ENCODE measurements around the gene LRBA. TPM values are rescaled to one million over a fixed set of nuclear protein-coding genes. Genes with fewer than 3 reads are reported as not detected.

Gene LRBA
- total RNA-seq, 1 donor from 2014 or later, result 103 TPM

DNA sequence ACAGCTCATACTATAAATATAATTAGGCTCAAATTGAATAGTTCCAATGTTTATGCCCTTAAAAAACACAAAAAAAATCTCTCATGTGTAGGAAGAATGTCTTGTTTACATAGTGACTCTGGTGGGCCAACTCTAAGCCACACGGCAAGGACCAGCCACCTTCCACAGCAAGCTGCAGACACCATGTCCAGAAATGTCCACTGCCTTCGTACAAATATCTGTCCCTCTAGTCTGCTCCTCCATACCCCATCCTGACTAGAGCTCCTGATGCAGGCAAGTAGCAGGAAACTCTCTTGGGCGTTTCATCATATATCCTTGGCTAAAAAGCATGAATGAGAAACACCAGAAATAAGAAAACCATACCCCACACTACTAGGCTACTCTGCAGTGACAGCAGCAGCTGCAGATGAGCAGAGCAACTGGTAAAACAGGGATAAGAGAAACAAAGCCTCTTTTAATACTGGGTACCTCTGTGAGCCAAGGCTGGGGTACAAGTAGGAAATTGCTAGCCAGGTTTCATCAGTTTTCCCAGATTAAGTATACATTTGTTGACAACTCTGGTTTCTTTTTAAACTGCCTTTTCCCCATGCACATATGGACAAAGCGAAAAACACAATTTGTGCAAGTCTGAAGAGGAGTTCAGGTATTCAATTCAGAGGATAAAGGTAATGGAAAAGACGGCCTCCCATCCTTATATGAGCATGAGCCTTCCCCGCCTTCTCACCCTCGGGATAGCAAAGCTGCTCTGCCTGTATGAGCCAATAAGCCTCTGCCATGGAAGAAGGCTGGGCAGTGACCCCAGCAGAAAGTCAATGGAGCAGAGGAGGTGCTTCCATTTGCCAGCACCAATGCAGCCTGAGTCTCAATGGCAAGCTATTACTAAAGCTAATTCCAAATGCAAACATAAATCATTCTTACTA lies 691.4 kb downstream of the LRBA start:
- FAIRE-seq (no peak), DNase-seq (ENCODE audit: low read depth) (no peak)
- Histone ChIP-seq H3K36me3 (ENCODE audit: control insufficient read depth, insufficient read depth, low read length) (peaks cover 3% of the 10 kb centered on the region), H3K27me3 (ENCODE audit: control insufficient read depth, insufficient read depth, low read length) (no peaks in the 10 kb centered on the region), H3K4me3 (ENCODE audit: low read depth, low read length) (no peak overlapping the region)
- TF ChIP-seq, protein P1, sequence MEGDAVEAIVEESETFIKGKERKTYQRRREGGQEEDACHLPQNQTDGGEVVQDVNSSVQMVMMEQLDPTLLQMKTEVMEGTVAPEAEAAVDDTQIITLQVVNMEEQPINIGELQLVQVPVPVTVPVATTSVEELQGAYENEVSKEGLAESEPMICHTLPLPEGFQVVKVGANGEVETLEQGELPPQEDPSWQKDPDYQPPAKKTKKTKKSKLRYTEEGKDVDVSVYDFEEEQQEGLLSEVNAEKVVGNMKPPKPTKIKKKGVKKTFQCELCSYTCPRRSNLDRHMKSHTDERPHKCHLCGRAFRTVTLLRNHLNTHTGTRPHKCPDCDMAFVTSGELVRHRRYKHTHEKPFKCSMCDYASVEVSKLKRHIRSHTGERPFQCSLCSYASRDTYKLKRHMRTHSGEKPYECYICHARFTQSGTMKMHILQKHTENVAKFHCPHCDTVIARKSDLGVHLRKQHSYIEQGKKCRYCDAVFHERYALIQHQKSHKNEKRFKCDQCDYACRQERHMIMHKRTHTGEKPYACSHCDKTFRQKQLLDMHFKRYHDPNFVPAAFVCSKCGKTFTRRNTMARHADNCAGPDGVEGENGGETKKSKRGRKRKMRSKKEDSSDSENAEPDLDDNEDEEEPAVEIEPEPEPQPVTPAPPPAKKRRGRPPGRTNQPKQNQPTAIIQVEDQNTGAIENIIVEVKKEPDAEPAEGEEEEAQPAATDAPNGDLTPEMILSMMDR (IDR thresholded peaks at IDR 0.05; ENCODE audit: insufficient read depth, low read length, severe bottlenecking), result no peak

DNA sequence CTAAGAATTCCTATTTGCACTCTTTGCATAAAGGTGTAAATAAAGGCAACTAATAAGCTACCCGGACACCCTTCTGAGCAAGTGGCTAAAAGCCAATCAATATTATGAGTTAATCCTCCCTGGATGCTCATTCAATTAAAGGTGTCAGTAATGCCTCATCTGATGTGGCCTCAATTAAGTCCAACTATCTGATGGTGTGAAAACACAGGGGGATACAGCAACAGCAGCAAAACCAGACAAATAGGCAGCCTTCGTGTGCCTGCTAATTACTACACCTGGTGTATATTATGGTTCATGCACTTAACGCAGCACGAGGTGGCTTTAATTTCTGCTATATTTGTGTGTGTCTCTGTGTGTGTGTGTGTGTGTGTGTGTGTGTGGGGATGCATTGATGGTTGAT lies 692.4 kb downstream of the LRBA start:
- peaks cover 3% of the 10 kb centered on the region for H3K36me3 ChIP-seq (ENCODE audit: control insufficient read depth, insufficient read depth, low read length)
- DNase-seq (ENCODE audit: low read depth) (no peak), FAIRE-seq (no peak)
- no peak overlapping the region for H3K4me3 ChIP-seq (ENCODE audit: low read depth, low read length)
- TF ChIP-seq, protein P1 (IDR thresholded peaks at IDR 0.05; ENCODE audit: insufficient read depth, low read length, severe bottlenecking), result no peak
- H3K27me3 ChIP-seq (ENCODE audit: control insufficient read depth, insufficient read depth, low read length), result no peaks in the 10 kb centered on the region

DNA sequence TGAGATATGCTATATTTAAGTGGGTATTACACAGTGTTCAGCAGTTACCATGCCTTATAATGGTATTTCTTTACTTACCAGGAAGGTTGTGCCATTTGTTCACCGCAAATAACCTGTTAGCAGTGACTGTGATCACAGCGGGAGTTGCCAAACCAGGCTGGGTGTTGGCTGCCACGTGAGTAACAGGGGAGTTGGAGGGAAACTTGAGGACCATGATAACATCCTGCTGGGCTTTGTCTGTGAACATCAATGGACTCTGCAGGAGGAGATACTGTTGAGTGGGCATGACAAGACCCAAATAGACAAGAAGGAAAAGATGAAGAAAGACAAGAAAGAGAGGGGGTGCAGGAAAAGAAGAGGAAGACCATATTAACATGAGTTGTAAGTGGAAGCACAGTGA lies 694.0 kb downstream of the LRBA start:
- FAIRE-seq (no peak), DNase-seq (ENCODE audit: low read depth) (no peak)
- TF ChIP-seq, protein P1 (IDR thresholded peaks at IDR 0.05; ENCODE audit: insufficient read depth, low read length, severe bottlenecking), result no peak
- Histone ChIP-seq H3K36me3 (ENCODE audit: control insufficient read depth, insufficient read depth, low read length) (peaks cover 3% of the 10 kb centered on the region), H3K27me3 (ENCODE audit: control insufficient read depth, insufficient read depth, low read length) (no peaks in the 10 kb centered on the region), H3K4me3 (ENCODE audit: low read depth, low read length) (no peak overlapping the region)

DNA sequence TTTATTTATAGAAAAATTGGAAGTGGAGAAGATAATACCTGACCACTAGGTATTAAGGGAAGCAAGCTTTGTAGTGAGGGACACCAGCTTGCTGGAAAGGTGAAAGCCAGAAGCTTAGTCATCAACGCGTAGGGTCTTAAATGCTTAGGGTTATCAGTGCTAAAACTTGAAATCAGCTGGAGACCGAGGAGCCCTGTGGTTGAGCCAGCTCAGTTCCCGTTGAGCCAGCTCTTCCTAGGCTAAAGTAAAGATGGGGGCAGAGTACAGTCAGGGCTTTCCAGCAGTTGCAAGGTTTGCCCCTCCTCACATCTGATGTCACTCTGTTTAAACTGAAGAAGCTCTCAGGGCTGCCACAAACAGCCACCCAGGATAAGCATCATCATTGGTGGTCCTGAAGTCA lies 696.1 kb downstream of the LRBA start:
- H3K4me3 ChIP-seq (ENCODE audit: low read depth, low read length), result no peak overlapping the region
- H3K27me3 ChIP-seq (ENCODE audit: control insufficient read depth, insufficient read depth, low read length), result no peaks in the 10 kb centered on the region
- DNase-seq (ENCODE audit: low read depth), result no peak
- TF ChIP-seq, protein P1 (IDR thresholded peaks at IDR 0.05; ENCODE audit: insufficient read depth, low read length, severe bottlenecking), result no peak
- no peaks in the 10 kb centered on the region for H3K36me3 ChIP-seq (ENCODE audit: control insufficient read depth, insufficient read depth, low read length)
- no peak for FAIRE-seq

DNA sequence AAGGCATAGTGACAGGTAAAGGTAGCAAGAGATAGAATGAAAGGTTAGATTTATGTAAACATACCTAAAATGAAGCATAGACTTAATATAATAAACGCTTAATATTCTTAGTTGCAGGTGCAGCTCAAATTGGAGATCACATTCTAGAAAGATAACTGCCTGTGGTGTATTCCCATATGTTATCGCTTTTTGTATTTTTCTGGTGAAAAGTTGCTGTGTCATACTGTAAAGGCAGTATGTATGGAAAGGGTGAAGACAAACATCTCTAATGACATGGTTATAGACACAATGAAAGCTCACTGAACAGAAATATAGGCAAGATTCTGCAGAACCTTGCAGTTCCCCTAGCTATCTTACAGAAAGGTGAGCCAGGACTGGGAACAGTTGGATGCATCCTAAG lies 696.6 kb downstream of the LRBA start:
- Histone ChIP-seq H3K36me3 (ENCODE audit: control insufficient read depth, insufficient read depth, low read length) (no peaks in the 10 kb centered on the region), H3K4me3 (ENCODE audit: low read depth, low read length) (no peak overlapping the region), H3K27me3 (ENCODE audit: control insufficient read depth, insufficient read depth, low read length) (no peaks in the 10 kb centered on the region)
- no peak for FAIRE-seq
- no peak for DNase-seq (ENCODE audit: low read depth)
- TF ChIP-seq, protein P1 (IDR thresholded peaks at IDR 0.05; ENCODE audit: insufficient read depth, low read length, severe bottlenecking), result no peak

Data from bronchial epithelial cell (primary cell).